Caki2 (cell line): Measurements from ENCODE around the gene SLC39A5. TPM values are rescaled to one million over a fixed set of nuclear protein-coding genes. Genes with fewer than 3 reads are reported as not detected.
"Not testable (repeated sequence)": the region's sequence is repeated elsewhere in the genome, so short reads cannot be mapped to it uniquely, and the experiment has no call there.

ENCODE experiments used
- DNase-seq: peaks from one replicate; pipeline ENCODE4 v3.0.0-alpha.2; 2015; ENCODE audit warnings: low read depth
- in situ Hi-C: cut with HindIII; loops from 2 replicates; pipeline ENCODE4 v1.10.0; 2016; ENCODE audit warnings: low sequenced_read_pairs, low pct_unique_long_range_greater_than_20kb, mixed read lengths
- total RNA-seq: library from RNA; depleted of rRNA; stranded (reverse); fragments of >200 nt; shearing (Covaris generic); gene quantifications from 2 replicates; pipeline ENCODE4 v1.2.3, GENCODE V29; 2014; ENCODE audit warnings: low replicate concordance; rRNA removed

The SLC39A5 gene, protein sequence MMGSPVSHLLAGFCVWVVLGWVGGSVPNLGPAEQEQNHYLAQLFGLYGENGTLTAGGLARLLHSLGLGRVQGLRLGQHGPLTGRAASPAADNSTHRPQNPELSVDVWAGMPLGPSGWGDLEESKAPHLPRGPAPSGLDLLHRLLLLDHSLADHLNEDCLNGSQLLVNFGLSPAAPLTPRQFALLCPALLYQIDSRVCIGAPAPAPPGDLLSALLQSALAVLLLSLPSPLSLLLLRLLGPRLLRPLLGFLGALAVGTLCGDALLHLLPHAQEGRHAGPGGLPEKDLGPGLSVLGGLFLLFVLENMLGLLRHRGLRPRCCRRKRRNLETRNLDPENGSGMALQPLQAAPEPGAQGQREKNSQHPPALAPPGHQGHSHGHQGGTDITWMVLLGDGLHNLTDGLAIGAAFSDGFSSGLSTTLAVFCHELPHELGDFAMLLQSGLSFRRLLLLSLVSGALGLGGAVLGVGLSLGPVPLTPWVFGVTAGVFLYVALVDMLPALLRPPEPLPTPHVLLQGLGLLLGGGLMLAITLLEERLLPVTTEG
- total RNA-seq = not detected in 2 replicates

DNA sequence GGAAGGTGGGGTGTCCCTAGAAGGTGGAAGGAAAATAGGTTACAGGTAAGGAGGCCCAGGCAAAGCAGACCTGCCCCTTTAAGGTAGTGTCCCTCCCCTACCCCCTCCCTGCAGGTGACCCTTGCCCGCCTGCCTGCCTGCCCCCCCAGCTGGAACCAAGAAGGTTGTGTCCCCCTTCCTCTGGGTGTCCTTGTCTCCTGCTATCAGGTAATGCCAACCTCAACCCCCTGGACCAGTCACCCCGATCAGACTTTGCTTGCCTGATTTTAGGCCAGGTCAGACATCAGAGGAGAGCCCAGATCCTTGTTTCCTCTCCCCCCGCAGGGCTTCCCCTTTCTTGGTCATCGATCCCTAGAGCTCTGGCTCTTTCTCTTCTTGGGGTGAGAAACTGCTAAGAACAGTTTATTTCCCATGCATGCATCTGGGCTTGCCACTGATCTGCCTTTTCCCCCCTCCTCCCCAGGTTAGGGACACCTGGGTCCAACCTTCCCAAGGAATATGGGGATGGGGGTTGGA lies at the start of gene SLC39A5:
Gene SLC39A5 (plus strand): TSS at position 136 of the 516 bp plus-strand sequence. CDS start 1,224 bp downstream, outside the sequence.
- in situ Hi-C loops = no loop called here
- no peak for DNase-seq

DNA sequence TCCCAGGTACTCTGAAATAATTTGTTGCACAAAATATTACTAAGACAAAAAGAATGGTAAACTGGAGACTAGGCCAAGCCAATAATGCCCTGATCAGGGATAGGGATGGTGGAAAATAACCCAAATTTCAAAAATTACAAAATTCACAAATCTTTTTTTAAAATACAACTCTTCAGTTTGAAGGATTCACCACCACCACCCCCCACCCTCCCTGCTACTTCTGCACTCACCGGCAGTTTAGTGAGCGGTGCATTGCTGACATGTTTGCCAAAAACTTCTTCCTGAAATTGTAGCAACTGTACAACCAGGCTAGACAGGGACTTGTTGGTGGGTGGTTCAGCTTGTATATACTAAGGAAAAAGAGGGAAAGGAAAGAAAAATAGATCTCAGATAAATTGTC lies 42.9 kb upstream of the SLC39A5 start:
- in situ Hi-C loops = no loop called here
- no peak for DNase-seq

DNA sequence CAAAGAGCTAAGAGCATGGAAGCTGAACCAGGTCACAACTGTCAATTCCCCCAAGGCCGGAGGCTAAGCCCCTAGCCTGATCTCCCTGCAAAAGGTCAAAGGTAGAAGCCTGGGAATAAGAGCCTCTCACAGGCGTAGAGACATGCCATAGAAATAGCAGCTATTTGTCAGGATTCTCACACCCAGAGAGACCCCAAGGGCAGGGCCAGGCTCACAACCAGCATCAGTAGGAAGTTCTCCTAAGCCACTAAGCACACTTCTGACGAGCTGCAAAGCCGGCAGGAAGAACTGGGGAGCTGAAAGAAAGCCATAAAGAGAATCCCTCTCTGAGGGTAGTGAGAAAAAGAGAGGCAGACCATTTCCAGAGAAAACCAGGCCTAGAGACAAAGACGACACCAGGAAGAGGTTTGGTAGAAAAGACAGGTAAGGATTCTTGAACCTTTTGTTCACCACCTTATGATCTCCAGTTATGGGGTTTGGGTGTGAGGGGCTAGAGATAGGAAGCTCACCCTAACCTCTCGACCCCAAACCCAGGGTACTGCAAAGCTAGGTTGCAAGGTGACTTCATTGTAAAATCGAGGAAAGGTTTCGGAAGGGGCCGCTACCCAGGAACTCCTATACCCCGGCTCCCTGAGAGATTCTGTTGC lies 41.6 kb upstream of the SLC39A5 start:
- DNase-seq = no peak

DNA sequence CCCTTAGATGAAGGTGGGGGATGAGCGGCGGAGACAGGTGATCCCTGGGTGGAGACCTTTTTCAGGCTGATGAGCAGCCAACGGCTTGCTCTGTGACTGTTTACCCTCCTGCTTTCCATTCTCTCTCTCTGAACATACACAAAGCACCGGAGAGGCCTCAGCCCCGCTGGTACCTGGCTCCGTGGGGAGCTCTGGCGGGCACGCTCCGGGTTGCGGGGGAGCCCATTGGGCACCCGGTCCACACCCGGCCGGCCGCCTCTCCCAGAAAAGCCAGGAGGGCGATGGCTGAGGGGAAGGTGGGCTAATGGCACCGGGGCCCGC lies 41.1 kb upstream of the SLC39A5 start:
- DNase-seq = no peak
- in situ Hi-C loops = no loop called here

More for the DNA sequence above, 41.6 kb upstream of the SLC39A5 start:
- in situ Hi-C loops = no loop called here

DNA sequence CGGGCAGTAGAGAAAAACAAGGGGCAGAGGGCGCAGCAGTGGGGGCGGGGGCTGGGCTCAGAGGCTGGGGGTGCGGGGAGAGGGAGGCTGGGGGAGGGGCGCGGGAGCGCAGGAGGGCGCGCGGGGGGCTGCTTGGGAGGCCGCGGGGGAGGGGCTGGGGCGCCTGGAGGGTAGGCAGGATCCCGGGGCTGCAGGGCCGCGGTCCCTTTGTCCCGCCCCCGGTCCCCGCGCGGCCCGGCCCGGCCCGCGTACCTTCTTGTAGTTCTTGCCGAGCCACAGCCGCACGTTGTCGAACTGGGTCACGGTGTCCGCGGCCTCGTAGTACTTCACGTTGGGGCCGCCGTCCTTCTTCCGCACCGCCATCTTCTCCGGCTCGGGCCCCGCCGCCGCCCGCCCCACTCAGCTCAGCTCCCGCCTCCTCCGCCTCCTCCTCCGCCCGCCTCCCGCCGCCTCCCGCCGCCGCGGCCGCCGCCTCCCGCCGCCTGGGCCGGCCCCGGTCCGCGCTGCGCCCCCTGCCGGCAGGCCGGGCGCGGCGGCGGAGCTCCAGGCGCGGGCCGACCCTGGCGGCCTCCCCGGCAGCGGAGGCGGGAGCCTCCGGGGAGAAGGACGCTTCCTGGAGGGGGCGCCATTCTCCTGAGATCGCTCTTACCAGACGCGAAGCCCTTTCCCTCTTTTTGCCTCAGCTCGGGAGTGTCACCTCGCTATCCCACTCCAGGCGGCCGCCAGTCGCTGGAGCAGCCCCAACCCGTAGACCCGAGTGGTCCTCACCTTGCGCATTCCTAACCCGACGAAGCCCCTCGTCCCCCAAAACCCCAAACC lies 40.5 kb upstream of the SLC39A5 start, which contains the start of gene SMARCC2:
Gene SMARCC2 (minus strand): TSS at position 385 of the 819 bp plus-strand sequence. CDS start 22 bp downstream, at position 363.
- in situ Hi-C loops = no loop called here
- peak; percentile 91 for DNase-seq

DNA sequence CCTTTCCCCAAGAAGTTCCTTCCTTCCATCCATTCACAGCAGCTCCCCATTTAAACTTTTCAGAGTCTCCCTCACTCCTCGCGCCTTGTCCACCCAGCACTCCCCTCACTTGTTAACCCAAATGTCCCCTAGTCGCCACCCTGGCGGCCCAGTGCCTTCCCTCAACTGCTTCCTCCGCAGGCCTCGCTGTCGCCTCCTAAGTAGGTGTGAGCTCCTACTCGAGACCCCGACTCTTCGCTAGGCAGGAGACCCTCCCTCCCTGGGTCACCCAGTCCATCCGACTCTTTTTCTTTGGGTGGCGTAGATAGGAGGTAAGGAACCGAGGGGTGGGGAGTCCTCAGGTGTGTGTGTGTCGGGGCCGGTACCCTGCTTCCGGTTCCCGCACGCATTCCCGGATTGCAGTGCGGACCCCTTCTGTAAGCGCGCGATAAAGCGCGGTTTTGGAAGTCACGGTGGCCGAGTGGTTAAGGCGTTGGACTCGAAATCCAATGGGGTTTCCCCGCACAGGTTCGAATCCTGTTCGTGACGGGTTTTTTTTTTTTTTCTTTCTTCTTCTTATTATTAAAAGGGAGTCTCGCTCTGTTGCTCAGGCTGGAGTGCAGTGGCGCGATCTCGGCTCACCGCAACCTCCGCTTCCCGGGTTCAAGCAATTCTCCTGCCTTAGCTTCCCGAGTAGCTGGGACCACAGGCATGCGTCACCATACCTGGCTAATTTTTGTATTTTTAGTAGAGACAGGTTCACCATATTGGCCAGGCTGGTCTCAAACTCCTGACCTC lies 39.7 kb upstream of the SLC39A5 start:
- DNase-seq = peak; percentile 96
- in situ Hi-C loops = no loop called here

DNA sequence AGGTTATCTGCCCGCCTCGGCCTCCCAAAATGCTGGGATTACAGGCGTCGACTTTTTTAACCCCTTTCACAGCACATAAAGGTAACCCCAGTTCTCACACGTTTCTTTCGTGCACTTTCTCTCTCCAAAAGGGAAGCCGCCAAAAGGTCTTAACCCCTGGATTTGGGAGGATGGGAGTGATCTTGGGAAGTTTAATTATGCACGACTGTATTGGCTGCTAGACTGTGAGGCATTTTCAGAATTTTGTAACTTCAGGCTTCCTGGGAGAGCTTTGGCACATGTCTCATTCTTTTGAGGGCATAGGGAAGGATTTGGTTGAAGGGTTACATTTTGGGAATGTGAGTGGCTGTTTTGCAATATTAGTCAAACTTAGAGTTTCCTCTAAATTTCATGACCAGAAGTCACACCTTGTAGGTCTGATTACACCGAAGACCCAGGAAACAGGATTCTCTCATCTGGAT lies 39.1 kb upstream of the SLC39A5 start:
- in situ Hi-C loops = no loop called here
- no peak for DNase-seq

DNA sequence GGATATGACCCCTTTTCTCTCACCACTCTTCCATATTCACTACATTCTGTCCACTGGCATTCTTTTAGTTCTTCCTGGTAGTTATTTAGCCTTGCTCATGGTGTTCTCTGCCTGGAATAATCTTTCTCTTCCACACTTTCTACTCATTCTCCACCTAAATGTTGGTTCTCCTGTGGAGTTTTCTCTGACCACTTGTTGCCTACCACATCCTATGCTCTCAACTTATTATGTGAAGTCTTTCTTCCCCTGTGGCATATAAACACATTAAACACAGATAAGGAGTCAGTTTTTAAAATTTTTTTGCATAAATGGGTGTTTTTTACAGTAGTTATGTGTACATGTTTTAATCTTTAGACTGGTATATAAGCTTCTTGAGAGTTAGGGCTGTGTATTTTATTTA lies 37.3 kb upstream of the SLC39A5 start:
- no peak for DNase-seq
- in situ Hi-C loops = no loop called here

DNA sequence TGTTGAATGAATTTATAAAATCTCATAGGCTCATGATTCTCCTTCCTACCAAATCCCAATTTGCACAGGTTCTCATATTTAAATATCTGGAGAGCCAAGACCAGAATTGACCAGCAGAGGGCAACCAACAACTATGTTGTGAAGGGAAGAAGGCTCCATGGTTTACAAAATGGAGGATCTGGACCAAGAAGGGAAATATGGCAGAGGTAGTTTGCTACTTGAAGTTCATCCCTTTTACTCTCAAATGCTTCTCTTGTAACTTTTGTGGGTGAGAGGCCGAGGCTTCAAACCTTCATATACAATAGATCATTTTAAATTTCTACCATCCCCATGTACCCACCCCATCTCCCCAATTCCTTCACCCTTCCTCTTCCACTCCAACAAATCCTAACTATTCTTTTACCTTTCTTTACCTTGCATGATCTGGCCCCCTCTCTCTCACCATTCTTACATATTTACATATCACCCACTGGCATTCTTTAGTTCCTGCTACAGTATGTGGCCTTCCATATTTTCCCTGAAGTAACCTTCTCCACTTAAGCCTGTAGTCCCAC lies 36.7 kb upstream of the SLC39A5 start:
- in situ Hi-C loops = no loop called here
- peak; percentile 79 for DNase-seq

DNA sequence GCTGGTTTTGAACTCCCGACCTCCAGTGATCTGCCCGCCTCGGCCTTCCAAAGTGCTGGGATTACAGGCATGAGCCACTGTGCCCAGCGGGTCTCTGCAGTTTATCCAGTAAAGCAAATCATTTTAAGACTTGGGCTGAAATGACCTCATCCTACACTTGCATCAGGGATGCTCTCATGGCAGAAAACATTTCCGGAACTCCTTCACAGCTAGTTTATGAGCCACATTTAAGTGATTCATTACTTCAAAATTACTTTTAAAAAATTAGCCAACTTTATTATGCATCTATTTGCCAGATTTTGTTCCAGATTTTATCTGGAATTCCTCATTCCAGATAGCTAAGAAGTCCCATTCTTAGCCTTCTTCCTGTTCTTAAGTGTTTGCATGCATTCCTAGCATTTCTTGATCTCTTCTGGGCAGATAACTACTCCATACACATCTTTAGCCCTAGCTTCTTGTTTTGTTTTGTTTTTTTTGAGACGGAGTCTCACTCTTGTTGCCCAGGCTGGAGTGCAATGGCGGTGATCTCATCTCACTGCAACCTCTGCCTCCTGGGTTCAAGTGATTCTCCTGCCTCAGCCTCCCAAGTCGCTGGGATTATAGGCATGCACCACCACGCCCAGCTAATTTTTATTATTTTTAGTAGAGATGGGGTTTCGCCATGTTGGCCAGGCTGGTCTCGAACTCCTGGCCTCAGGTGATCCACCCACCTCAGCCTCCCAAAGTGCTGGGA lies 32.9 kb upstream of the SLC39A5 start:
- in situ Hi-C loops, DNase-seq: not testable (repeated sequence)

DNA sequence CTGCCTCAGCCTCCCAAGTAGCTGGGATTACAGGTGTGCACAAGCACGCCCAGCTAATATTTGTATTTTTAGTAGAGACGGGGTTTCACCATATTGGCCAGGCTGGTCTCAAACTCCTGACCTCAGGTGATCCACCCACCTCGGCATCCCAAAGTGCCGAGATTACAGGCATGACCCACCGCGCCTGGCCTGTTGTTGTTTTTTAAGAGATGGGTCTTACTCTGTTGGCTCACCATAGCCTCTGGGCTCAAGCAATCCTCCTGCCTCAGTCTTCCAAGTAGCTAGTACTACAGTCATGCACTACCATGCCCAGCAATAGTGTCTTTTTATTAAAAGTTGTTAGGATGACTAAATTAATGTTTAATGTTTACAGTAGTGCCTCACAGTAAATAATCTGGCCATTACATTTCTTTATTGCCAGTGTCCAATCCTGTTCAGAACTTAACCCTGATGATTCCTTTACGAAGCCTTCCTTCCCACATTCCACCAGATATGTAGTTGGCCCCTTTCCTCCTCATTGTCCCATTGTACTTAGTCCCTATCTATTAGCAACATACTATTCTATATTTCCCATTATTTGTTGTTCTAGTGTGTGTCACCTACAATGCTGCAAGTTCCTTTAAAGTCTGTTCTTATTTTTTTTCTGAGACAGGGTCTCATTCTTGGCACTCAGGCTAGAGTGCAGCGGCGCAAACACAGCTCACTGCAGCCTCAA lies 31.8 kb upstream of the SLC39A5 start:
- DNase-seq = no peak
- in situ Hi-C loops = no loop called here

DNA sequence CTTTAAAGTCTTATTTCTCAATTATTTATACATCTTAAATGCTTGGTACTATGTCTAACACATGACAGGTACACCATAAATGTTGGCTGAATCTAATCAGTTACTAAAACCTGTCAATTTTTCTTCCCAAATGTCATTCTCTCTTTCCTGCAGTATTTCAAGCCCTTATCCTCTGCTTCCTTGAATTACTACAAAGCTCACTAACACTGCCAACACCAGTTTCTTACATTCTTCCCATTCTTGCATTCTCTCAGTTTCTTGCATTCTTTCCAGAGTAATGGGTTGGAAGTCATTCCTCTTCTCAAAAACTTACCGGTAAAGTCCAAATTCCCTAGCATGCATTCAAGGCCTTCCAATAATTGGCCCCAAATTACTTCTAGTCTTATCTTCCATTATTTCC lies 31.0 kb upstream of the SLC39A5 start:
- in situ Hi-C loops = no loop called here
- no peak for DNase-seq

DNA sequence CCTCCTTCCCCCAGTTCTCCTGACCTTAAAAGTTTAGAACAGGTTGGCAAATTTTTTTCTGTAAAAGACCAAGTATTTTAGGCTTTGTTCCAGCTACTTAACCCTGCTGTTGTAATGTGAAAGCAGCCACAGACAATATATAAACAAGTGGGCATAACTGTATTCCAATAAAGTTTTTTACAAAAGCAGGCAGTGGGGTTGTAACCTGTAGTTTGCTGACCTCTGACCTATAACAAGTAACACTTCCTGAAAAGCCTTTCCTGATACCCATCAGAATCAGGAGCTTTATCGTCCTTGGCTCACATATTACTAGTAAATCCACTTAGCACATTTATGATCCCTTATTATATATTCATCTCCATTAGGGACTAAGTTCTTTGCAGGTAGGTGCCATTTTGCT lies 27.5 kb upstream of the SLC39A5 start:
- in situ Hi-C loops = no loop called here
- DNase-seq = no peak

DNA sequence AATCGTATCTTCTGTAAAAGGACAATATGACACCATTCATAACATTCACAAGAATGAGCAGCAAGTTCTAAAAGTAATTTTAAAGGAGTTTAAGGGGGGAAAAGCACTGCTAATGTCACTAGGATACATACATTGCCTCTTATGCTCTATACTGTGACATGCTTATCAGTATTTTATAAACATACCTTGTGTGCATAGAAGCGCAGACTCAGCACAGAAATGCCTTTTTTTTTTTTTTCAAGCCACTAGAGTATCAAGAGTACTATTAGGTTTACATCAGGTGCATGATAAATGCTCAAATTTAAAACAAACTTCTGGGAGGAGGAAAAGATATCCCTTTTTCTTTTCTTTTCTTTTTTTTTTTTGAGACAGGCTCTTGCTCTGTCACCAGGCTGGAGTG lies 27.0 kb upstream of the SLC39A5 start:
- DNase-seq = no peak
- in situ Hi-C loops = no loop called here

DNA sequence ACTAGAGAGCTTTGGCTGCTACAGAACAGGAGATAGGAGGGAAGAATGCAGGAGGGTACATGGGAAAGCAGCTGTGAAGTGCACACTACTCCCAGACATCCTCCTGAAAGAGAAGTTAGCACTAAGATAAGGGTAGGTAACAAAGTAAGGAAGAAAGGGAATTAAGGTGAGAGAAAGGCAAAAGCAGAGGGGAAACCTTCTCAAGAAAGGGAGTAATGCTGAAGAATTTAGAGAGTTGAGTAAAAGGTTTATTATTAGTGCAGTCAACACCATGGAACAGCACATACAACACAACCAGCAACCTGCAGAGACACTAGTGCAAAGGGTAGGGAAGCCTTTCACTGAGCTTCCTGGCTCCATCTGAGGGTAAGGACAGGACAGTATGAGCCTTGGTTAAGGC lies 25.6 kb upstream of the SLC39A5 start:
- in situ Hi-C loops = no loop called here
- DNase-seq = no peak

DNA sequence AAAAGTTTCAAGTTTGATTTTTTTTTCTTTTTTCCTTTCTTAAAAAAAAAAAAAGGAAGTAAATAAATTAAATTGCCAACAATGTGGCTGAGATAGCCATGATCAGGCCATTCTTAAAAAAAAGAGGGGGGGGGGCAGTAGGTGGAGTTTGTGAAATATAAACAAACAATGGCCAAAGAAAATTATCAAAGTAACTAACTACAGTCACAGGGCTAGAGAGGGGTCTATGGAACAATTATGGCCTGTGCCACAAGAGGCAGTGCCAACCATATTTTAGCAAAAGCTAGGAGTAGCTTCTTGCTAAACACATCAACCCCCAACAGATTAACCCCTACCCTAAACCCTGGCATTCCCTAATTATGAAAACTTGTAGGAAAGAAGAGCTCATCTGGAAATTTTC lies 24.4 kb upstream of the SLC39A5 start:
- in situ Hi-C loops = no loop called here
- DNase-seq = no peak
